H1 (cell line): ENCODE data around the gene NCL. TPM values are rescaled to one million over a fixed set of nuclear protein-coding genes. Genes with fewer than 3 reads are reported as not detected.
A peak's percentile ranks its signal among the peaks of the same experiment; 100 is the strongest.

Experiments used
- CTCF ChIA-PET: fragments of 300-600 bp; sonication (Branson Sonifier 250); formaldehyde crosslinking; loops from one replicate; lab custom pipeline; 2021; ENCODE audit not compliant: partially characterized antibody; lab: Charles Lee
- POLR2A ChIA-PET: fragments of 300-600 bp; sonication (Branson Sonifier 250); formaldehyde crosslinking; loops from one replicate; lab custom pipeline; 2021; ENCODE audit warnings: inconsistent platforms; ENCODE audit not compliant: partially characterized antibody; lab: Charles Lee
- DNase-seq, 2 experiments: peaks; one replicate each; pipeline versions ENCODE4 v3.0.0 to v3.0.0-alpha.2; 2010 to 2022; ENCODE audit warnings: low spot score in 2 of 2, low read depth in 1 of 2, mixed read lengths in 1 of 2
- FAIRE-seq: peaks from 2 replicates; lab custom pipeline; 2011; peaks lifted over from hg19 to GRCh38; lab: Jason Lieb, UNC
- H2AFZ ChIP-seq: 2 replicates; pipeline ENCODE4 v1.8.1; 2012; ENCODE audit warnings: low read length, inconsistent platforms
- H2AK5ac ChIP-seq: 2 replicates; pipeline ENCODE4 v1.6.1; 2013; ENCODE audit warnings: low read depth, low read length
- H2BK120ac ChIP-seq: replicated peaks from 2 replicates; pipeline ENCODE3; 2013; ENCODE audit warnings: low read depth, low read length, inconsistent platforms
- H2BK12ac ChIP-seq: 2 replicates; pipeline ENCODE4 v1.6.1; 2013; ENCODE audit warnings: low read depth, low read length
- H2BK15ac ChIP-seq: 2 replicates; pipeline ENCODE4 v1.6.1; 2013; ENCODE audit warnings: low read length
- H2BK20ac ChIP-seq: 2 replicates; pipeline ENCODE4 v1.6.1; 2013; ENCODE audit warnings: low read length
- H2BK5ac ChIP-seq: 2 replicates; pipeline ENCODE4 v1.6.1; 2013; ENCODE audit warnings: low read depth, low read length
- H3K14ac ChIP-seq: 2 replicates; pipeline ENCODE4 v1.6.1; 2013; ENCODE audit warnings: inconsistent platforms; ENCODE audit not compliant: insufficient read length
- H3K18ac ChIP-seq: 2 replicates; pipeline ENCODE4 v1.6.1; 2013; ENCODE audit warnings: low read length; ENCODE audit errors: extremely low read depth
- H3K23ac ChIP-seq: 2 replicates; pipeline ENCODE4 v1.6.1; 2013; ENCODE audit warnings: inconsistent platforms; ENCODE audit not compliant: insufficient read length
- H3K23me2 ChIP-seq: 2 replicates; pipeline ENCODE4 v1.6.1; 2013; ENCODE audit warnings: low read depth, low read length
- H3K27ac ChIP-seq: 2 replicates; pipeline ENCODE4 v1.6.1; 2011; ENCODE audit warnings: low read depth, low read length, inconsistent platforms
- H3K27me3 ChIP-seq, 4 experiments: replicated peaks in 1 of 4; 1 replicate in 1 of 4; 2 replicates in 3 of 4; pipeline versions ENCODE4 v1.6.1 to v1.8.1; 2011 to 2013; ENCODE audit warnings: low read length in 3 of 4, mild to moderate bottlenecking in 3 of 4, inconsistent platforms in 2 of 4, mixed read lengths in 2 of 4, moderate library complexity in 1 of 4; ENCODE audit not compliant: control insufficient read depth in 3 of 4, insufficient read depth in 3 of 4; ENCODE audit errors: extremely low read depth in 1 of 4
- H3K36me3 ChIP-seq, 4 experiments: 2 replicates each; pipeline versions ENCODE4 v1.6.1 to v1.8.1; 2011 to 2013; ENCODE audit warnings: mild to moderate bottlenecking in 4 of 4, low read length in 3 of 4, moderate library complexity in 2 of 4, control low read depth in 1 of 4, inconsistent platforms in 1 of 4; ENCODE audit not compliant: insufficient read depth in 4 of 4, control insufficient read depth in 2 of 4
- H3K4ac ChIP-seq: replicated peaks from 2 replicates; pipeline ENCODE3; 2013; ENCODE audit warnings: low read length, low read depth, mixed read lengths, inconsistent platforms; ENCODE audit not compliant: insufficient read length
- H3K4me1 ChIP-seq, 4 experiments: replicated peaks in 1 of 4; 1 replicate in 1 of 4; 2 replicates in 3 of 4; pipeline versions ENCODE4 v1.6.1 to v1.8.1; 2011 to 2013; ENCODE audit warnings: low read length in 3 of 4, inconsistent platforms in 2 of 4, mixed read lengths in 1 of 4; ENCODE audit not compliant: insufficient read depth in 4 of 4, control insufficient read depth in 3 of 4
- H3K4me2 ChIP-seq, 2 experiments: 2 replicates each; pipeline versions ENCODE4 v1.6.1 to v1.8.1; 2011 to 2013; ENCODE audit warnings: low read depth in 2 of 2, low read length in 2 of 2, control low read depth in 1 of 2, inconsistent platforms in 1 of 2, mild to moderate bottlenecking in 1 of 2; ENCODE audit not compliant: insufficient read depth in 1 of 2
- H3K4me3 ChIP-seq, 4 experiments: fragments of 200-600, 300-600 bp in 1 of 4; sonication (generic), shearing (Covaris generic), sonication (Bioruptor Twin) in 1 of 4; 2 replicates each; pipeline versions ENCODE4 v1.5.1 to v1.8.1; 2011 to 2016; ENCODE audit warnings: low read length in 4 of 4, low read depth in 3 of 4, control low read depth in 2 of 4, inconsistent platforms in 2 of 4, mild to moderate bottlenecking in 2 of 4, mixed read lengths in 1 of 4, moderate library complexity in 1 of 4; ENCODE audit not compliant: insufficient read depth in 2 of 4; ENCODE audit errors: extremely low read depth in 1 of 4
- H3K56ac ChIP-seq: replicated peaks from 2 replicates; pipeline ENCODE3; 2013; ENCODE audit warnings: low read depth, mild to moderate bottlenecking, mixed read lengths, low read length, inconsistent platforms; ENCODE audit not compliant: insufficient read length
- H3K79me1 ChIP-seq: 2 replicates; pipeline ENCODE4 v1.6.1; 2013; ENCODE audit warnings: low read depth, low read length, control low read depth
- H3K79me2 ChIP-seq, 2 experiments: 2 replicates each; pipeline versions ENCODE4 v1.6.1 to v1.8.1; 2012 to 2013; ENCODE audit warnings: low read length in 2 of 2, mild to moderate bottlenecking in 2 of 2, inconsistent platforms in 1 of 2; ENCODE audit not compliant: insufficient read depth in 2 of 2, control insufficient read depth in 1 of 2
- H3K9ac ChIP-seq, 4 experiments: replicated peaks in 1 of 4; 1 replicate in 1 of 4; 2 replicates in 3 of 4; pipeline versions ENCODE4 v1.6.1 to v1.8.1; 2011 to 2013; ENCODE audit warnings: low read depth in 3 of 4, low read length in 3 of 4, control low read depth in 2 of 4, mild to moderate bottlenecking in 2 of 4, moderate library complexity in 2 of 4, inconsistent platforms in 1 of 4; ENCODE audit errors: extremely low read depth in 1 of 4
- H3K9me3 ChIP-seq, 2 experiments: 2 replicates each; pipeline versions ENCODE4 v1.6.1 to v1.8.1; 2012 to 2013; ENCODE audit warnings: mild to moderate bottlenecking in 2 of 2, moderate library complexity in 2 of 2, control low read depth in 1 of 2, inconsistent platforms in 1 of 2, low read depth in 1 of 2, low read length in 1 of 2, mixed read lengths in 1 of 2; ENCODE audit not compliant: insufficient read depth in 2 of 2
- H4K20me1 ChIP-seq, 2 experiments: replicated peaks in 1 of 2; 2 replicates each; pipeline versions ENCODE3 to v1.8.1; 2011 to 2013; ENCODE audit warnings: inconsistent platforms in 2 of 2, low read length in 2 of 2, mild to moderate bottlenecking in 1 of 2; ENCODE audit not compliant: insufficient read depth in 2 of 2, control insufficient read depth in 1 of 2
- H4K5ac ChIP-seq: 2 replicates; pipeline ENCODE4 v1.6.1; 2013; ENCODE audit warnings: low read length, low read depth, mixed read lengths, inconsistent platforms; ENCODE audit not compliant: insufficient read length
- H4K8ac ChIP-seq: 2 replicates; pipeline ENCODE4 v1.8.0; 2013; ENCODE audit warnings: mild to moderate bottlenecking, moderate library complexity, low read length, inconsistent platforms; ENCODE audit not compliant: insufficient read depth; ENCODE audit errors: extremely low read depth
- H4K91ac ChIP-seq: replicated peaks from 2 replicates; pipeline ENCODE3; 2013; ENCODE audit warnings: low read length, mixed read lengths, inconsistent platforms; ENCODE audit not compliant: insufficient read length
- E2F6 ChIP-seq: IDR thresholded peaks from 2 replicates; pipeline ENCODE4 v1.6.1; 2012; ENCODE audit warnings: inconsistent platforms
- HDAC2 ChIP-seq, 2 experiments: fragments of 300-600 bp in 1 of 2; sonication (generic) in 1 of 2; IDR thresholded peaks; 2 replicates each; pipeline ENCODE4 v1.6.1; 2011 to 2012; ENCODE audit warnings: low read depth in 2 of 2, low read length in 2 of 2, mild to moderate bottlenecking in 2 of 2, moderate library complexity in 2 of 2, borderline replicate concordance in 1 of 2, inconsistent platforms in 1 of 2
- SP1 ChIP-seq: IDR thresholded peaks from 2 replicates; pipeline ENCODE4 v1.6.1; 2011; ENCODE audit warnings: low read depth, low read length
- SRF ChIP-seq: IDR thresholded peaks from 2 replicates; pipeline ENCODE4 v1.6.1; 2011; ENCODE audit warnings: mild to moderate bottlenecking, low read depth, low read length, moderate library complexity
- WGBS, 2 experiments: shearing (Covaris generic) in 1 of 2; methylation state at CpG; one replicate each; pipeline versions ENCODE4 v1.1.6 to v1.1.7; 2013 to 2015; ENCODE audit warnings: low lambda C conversion rate in 2 of 2, mixed read lengths in 2 of 2, inconsistent platforms in 1 of 2, low coverage in 1 of 2, missing lambda C conversion rate in 1 of 2; ENCODE audit not compliant: insufficient replicate concordance in 2 of 2, insufficient coverage in 1 of 2, insufficient read length in 1 of 2; ENCODE audit errors: extremely low coverage in 1 of 2, missing lambda C conversion rate in 1 of 2; 5-methylcytosine and 5-hydroxymethylcytosine counted together
- polyA plus RNA-seq, 7 experiments: library from polyadenylated mRNA; depleted of rRNA in 3 of 7; stranded (reverse) in 5 of 7; unstranded in 2 of 7; fragments of >200 nt in 5 of 7; fragments of 200-250 nt in 2 of 7; gene quantifications; 1 replicate in 5 of 7; 2 replicates in 1 of 7; 4 replicates in 1 of 7; pipeline versions ENCODE4 v1.2.1 to v1.2.3, GENCODE V29; 2011 to 2013; ENCODE audit warnings: missing spikeins in 2 of 7, mixed read lengths in 2 of 7
- total RNA-seq: library from RNA; stranded (reverse); fragmentation: NEBNext Ultra II Directional; extraction: Animal tissue kit (Norgen Biotek cat#: 25700); gene quantifications from 2 replicates; pipeline ENCODE4 v1.2.1, GENCODE V29; 2021
- TF ChIP-seq, protein P1 (sequence below): IDR thresholded peaks from 2 replicates; pipeline ENCODE4 v1.6.1; 2011; ENCODE audit warnings: low read depth, mild to moderate bottlenecking, low read length; ENCODE audit not compliant: insufficient read depth

Gene NCL
- total and polyA plus RNA-seq, 2 of the 8 experiments (the other 6 are each of a cell fraction or from before 2014, with no cell fraction given): 61.2 to 1,478 TPM

DNA sequence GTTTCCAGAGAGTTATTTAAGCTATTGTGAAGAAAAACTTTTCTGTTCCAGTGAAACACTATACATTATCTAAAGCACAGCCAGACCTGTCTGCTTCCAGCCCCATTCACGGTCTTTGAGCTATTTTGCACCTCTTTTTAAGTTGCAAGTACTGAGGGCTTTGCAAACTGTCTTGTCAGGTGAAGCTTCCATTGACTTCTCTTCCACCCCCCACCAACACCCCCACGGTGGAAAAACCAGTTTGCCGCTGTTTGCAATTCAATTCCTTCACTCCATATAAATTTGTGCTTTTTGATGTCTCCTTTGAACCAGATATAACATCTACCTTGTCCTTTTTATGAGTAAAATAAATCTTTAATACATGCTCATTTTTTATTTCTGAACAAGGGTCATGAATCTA is 53.0 kb downstream of the NCL start:
- no peaks in the 10 kb centered on the region for H3K27me3 ChIP-seq
- H3K79me1 ChIP-seq: no peaks in the 10 kb centered on the region
- H3K27ac ChIP-seq: peak overlapping the region; percentile 91
- no peak overlapping the region for H2AFZ ChIP-seq
- no peaks in the 10 kb centered on the region for H3K79me2 ChIP-seq
- H2BK5ac ChIP-seq: peak overlapping the region; percentile 36; the same call in 1 of the 2 replicates
- H3K4me1 ChIP-seq: peaks cover 14 to 29% (median 20%) of the 10 kb centered on the region in 4 experiments
- 10% methylated on average over 3 of the region's 3 CpGs; no CpG with 5 or more reads in 1 of the 2 experiments for WGBS, 2 experiments
- POLR2A ChIA-PET: interaction anchor here (0.7 to 20.1 kb wide), 24 partner anchors 10 to 221 kb away, joined by 3 to 235 read pairs (median 4); partner anchors contain the start of genes B3GNT7 and NCL
- no peak overlapping the region for H2BK120ac ChIP-seq
- no peak overlapping the region for H2BK15ac ChIP-seq
- 0 out of 2 replicates have a peak overlapping the region, but pooled peaks have one; percentile 11 for H2AK5ac ChIP-seq
- no peak overlapping the region for H3K56ac ChIP-seq
- peak overlapping the region; percentile 55 to 72 for H3K4me2 ChIP-seq
- 0 out of 2 replicates have a peak overlapping the region, but pooled peaks have one; percentile 7 for H2BK12ac ChIP-seq
- 0 out of 2 replicates have a peak overlapping the region, but pooled peaks have one; percentile 3 for H2BK20ac ChIP-seq
- CTCF ChIA-PET: interaction anchor here (0.6 to 32.5 kb wide), 31 partner anchors 6 to 547 kb away, joined by 3 to 617 read pairs (median 5); partner anchors contain the start of genes B3GNT7 and ITM2C
- no peak overlapping the region for H3K14ac ChIP-seq
- no peak overlapping the region for H3K9ac ChIP-seq
- no peaks in the 10 kb centered on the region for H3K36me3 ChIP-seq
- H3K4ac ChIP-seq: no peak overlapping the region
- no peak for DNase-seq
- no peak overlapping the region for H4K91ac ChIP-seq
- no peaks in the 10 kb centered on the region; the same call in 1 of the 2 replicates for H3K23me2 ChIP-seq
- H4K5ac ChIP-seq: peak overlapping the region; percentile 78
- H3K9me3 ChIP-seq: no peaks in the 10 kb centered on the region; a peak in 1 of 4 replicates
- H3K23ac ChIP-seq: no peak overlapping the region
- FAIRE-seq: no peak
- H3K18ac ChIP-seq: no peak overlapping the region; the same call in 1 of the 2 replicates
- H4K8ac ChIP-seq: no peak overlapping the region
- no peaks in the 10 kb centered on the region for H4K20me1 ChIP-seq
- peak overlapping the region in 1 of 4 experiments; percentile 62; a peak in 3 of 8 replicates for H3K4me3 ChIP-seq
- TF ChIP-seq SP1: no peak; the same call in 1 of the 2 replicates
- no peak for TF ChIP-seq HDAC2 (IDR thresholded peaks at IDR 0.05; ENCODE audit: borderline replicate concordance in 1 of 2, low read depth in 2 of 2, low read length in 2 of 2)
- TF ChIP-seq E2F6: no peak
- TF ChIP-seq, protein P1, sequence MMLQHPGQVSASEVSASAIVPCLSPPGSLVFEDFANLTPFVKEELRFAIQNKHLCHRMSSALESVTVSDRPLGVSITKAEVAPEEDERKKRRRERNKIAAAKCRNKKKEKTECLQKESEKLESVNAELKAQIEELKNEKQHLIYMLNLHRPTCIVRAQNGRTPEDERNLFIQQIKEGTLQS: no peak
- no peak for TF ChIP-seq SRF
